Body of pancreas (tissue), 4 donors: ENCODE measurements around the gene EIF4EBP2.

ENCODE experiments used
- CTCF ChIP-seq, 7 experiments: fragments of 450-650 bp in 4 of 7; fragments of 200-600 bp in 3 of 7; sonication (generic) in 3 of 7; IDR thresholded peaks; one replicate each; pipeline ENCODE4 v1.5.1; 2016 to 2019; ENCODE audit warnings: antibody characterized with exemption in 7 of 7
- POLR2A ChIP-seq, 3 donors: fragments of 450-650 bp; IDR thresholded peaks; one replicate each; pipeline ENCODE4 v1.6.1; 2016; ENCODE audit warnings: antibody characterized with exemption in 3 of 3, mild to moderate bottlenecking in 2 of 3

- no peak for TF ChIP-seq CTCF (IDR thresholded peaks at IDR 0.05)
- no peak for TF ChIP-seq POLR2A (IDR thresholded peaks at IDR 0.05)
Measured at GRCh38 chr10:70355051-70356021, 48.6 kb upstream of the EIF4EBP2 start.
